Measurements from ENCODE around the gene PEX10. TPM values are rescaled to one million over a fixed set of nuclear protein-coding genes. Genes with fewer than 3 reads are reported as not detected.

PEX10 gene
- total RNA-seq, 1 experiment from 2014 or later = 36.1 TPM

DNA sequence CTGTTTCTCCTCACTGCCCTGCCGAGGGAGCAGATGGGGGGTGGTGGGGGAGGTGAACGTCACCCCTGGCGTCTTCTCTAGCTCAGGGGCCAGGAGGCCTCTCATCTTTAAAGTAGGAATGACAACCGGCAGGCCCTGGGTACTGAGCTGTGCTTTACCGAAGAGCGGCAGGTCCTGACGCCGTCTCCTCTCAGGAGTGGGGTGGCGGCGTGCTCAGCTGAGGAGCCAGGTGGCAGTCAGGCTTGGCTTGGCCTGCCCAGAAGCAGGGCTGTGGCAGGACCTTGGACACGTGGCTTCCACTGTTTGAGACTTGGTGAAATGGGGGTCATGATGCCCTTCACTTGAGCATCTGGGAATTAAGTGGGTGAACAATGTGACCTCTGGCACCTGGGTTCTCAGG is 17.6 kb downstream of the PEX10 start:
- intact Hi-C loops (cut with micrococcal nuclease) = no loop called here
- peaks cover 18% of the 10 kb centered on the region for H3K4me1 Mint-ChIP-seq (ENCODE audit: insufficient read depth, unreplicated experiment)
- POLR2A ChIA-PET = interaction anchor here (0.9 to 1.4 kb wide), 3 partner anchors 11 to 16 kb away, joined by 3 to 4 read pairs (median 3); no protein-coding TSS in a partner anchor
- H3K4me3 Mint-ChIP-seq (ENCODE audit: unreplicated experiment) = no peak overlapping the region
- CTCF ChIA-PET = interaction anchor here (1.2 to 1.6 kb wide), 2 partner anchors 199 to 200 kb away, joined by 4 to 7 read pairs; partner anchors contain the start of gene FAAP20
- no peaks in the 10 kb centered on the region for H3K27me3 Mint-ChIP-seq (ENCODE audit: insufficient read depth, unreplicated experiment)
- DNase-seq (ENCODE audit: unreplicated experiment) = no peak
- H3K9me3 Mint-ChIP-seq (ENCODE audit: unreplicated experiment) = no peaks in the 10 kb centered on the region
- TF ChIP-seq, protein P1, sequence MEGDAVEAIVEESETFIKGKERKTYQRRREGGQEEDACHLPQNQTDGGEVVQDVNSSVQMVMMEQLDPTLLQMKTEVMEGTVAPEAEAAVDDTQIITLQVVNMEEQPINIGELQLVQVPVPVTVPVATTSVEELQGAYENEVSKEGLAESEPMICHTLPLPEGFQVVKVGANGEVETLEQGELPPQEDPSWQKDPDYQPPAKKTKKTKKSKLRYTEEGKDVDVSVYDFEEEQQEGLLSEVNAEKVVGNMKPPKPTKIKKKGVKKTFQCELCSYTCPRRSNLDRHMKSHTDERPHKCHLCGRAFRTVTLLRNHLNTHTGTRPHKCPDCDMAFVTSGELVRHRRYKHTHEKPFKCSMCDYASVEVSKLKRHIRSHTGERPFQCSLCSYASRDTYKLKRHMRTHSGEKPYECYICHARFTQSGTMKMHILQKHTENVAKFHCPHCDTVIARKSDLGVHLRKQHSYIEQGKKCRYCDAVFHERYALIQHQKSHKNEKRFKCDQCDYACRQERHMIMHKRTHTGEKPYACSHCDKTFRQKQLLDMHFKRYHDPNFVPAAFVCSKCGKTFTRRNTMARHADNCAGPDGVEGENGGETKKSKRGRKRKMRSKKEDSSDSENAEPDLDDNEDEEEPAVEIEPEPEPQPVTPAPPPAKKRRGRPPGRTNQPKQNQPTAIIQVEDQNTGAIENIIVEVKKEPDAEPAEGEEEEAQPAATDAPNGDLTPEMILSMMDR (IDR thresholded peaks at IDR 0.05; ENCODE audit: unreplicated experiment) = no peak
- no peak overlapping the region for H3K27ac Mint-ChIP-seq (ENCODE audit: low read depth, unreplicated experiment)
- H3K36me3 Mint-ChIP-seq (ENCODE audit: insufficient read depth, unreplicated experiment) = peaks cover 72% of the 10 kb centered on the region
- no TSS peak for BruUV-seq (replicated peaks)

DNA sequence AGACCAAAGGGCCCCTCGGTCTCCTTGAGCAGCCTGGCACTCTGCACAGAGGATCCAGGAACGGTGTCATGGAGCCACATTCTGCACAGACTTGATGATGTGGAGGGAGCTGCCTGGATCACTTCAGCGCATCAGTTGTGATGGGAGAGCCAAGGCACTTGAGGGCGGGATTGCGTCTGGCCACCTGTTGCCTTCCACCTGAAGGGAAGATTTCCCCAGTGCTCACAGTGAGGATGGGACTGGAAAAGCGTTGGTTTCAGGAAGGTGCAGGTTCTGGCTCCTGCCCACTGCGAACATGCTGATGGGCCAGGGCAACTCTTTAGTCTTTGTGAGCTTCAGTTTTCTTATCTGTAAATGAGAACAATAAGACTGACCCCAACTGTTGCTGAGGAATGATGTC is 18.1 kb downstream of the PEX10 start:
- peaks cover 18% of the 10 kb centered on the region for H3K4me1 Mint-ChIP-seq (ENCODE audit: insufficient read depth, unreplicated experiment)
- no peak overlapping the region for H3K4me3 Mint-ChIP-seq (ENCODE audit: unreplicated experiment)
- intact Hi-C loops (cut with micrococcal nuclease) = no loop called here
- H3K27ac Mint-ChIP-seq (ENCODE audit: low read depth, unreplicated experiment) = peak overlapping the region; percentile 27
- BruUV-seq (replicated peaks) = no TSS peak
- peaks cover 66% of the 10 kb centered on the region for H3K36me3 Mint-ChIP-seq (ENCODE audit: insufficient read depth, unreplicated experiment)
- no peak for DNase-seq (ENCODE audit: unreplicated experiment)
- TF ChIP-seq, protein P1 (IDR thresholded peaks at IDR 0.05; ENCODE audit: unreplicated experiment) = no peak
- CTCF ChIA-PET = interaction anchor here (1.2 to 1.6 kb wide), 2 partner anchors 198 to 199 kb away, joined by 4 to 7 read pairs; partner anchors contain the start of gene FAAP20
- POLR2A ChIA-PET = interaction anchor here (0.9 to 1.4 kb wide), 3 partner anchors 12 to 16 kb away, joined by 3 to 4 read pairs (median 3); no protein-coding TSS in a partner anchor
- no peaks in the 10 kb centered on the region for H3K27me3 Mint-ChIP-seq (ENCODE audit: insufficient read depth, unreplicated experiment)
- no peaks in the 10 kb centered on the region for H3K9me3 Mint-ChIP-seq (ENCODE audit: unreplicated experiment)

DNA sequence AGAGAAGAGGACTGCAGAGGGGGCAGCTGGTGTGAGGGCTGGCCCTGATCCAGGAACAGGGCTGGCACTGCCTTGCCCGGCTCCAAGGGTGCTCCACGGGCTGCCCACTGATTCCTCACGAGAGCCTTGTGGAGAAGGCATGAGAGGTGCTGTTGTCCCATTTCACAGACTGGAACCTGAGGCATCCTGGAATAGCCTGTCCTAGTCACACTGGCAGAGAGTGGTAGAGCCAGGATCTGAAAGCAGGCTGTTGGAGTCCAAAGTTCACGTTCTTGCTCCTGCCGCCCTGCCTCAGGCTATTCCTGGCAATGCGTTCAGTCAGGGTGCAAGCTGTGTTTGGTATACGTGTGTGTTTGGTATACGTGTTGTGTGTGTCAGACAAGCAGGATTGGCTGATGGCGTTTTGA is 18.9 kb downstream of the PEX10 start:
- TF ChIP-seq, protein P1 (IDR thresholded peaks at IDR 0.05; ENCODE audit: unreplicated experiment) = no peak
- intact Hi-C loops (cut with micrococcal nuclease) = no loop called here
- DNase-seq (ENCODE audit: unreplicated experiment) = no peak
- Mint-ChIP-seq H3K4me3 (ENCODE audit: unreplicated experiment) (peak overlapping the region; percentile 66), H3K4me1 (ENCODE audit: insufficient read depth, unreplicated experiment) (peaks cover 18% of the 10 kb centered on the region), H3K27ac (ENCODE audit: low read depth, unreplicated experiment) (no peak overlapping the region), H3K36me3 (ENCODE audit: insufficient read depth, unreplicated experiment) (peaks cover 62% of the 10 kb centered on the region), H3K27me3 (ENCODE audit: insufficient read depth, unreplicated experiment) (no peaks in the 10 kb centered on the region), H3K9me3 (ENCODE audit: unreplicated experiment) (no peaks in the 10 kb centered on the region)
- POLR2A ChIA-PET = interaction anchor here (1.3 to 1.4 kb wide), 2 partner anchors 15 to 203 kb away, joined by 3 to 4 read pairs; no protein-coding TSS in a partner anchor
- BruUV-seq (replicated peaks) = no TSS peak
- CTCF ChIA-PET = interaction anchor here (1.6 kb wide), 1 partner anchor 198 kb away, joined by 7 read pairs; no protein-coding TSS in a partner anchor

DNA sequence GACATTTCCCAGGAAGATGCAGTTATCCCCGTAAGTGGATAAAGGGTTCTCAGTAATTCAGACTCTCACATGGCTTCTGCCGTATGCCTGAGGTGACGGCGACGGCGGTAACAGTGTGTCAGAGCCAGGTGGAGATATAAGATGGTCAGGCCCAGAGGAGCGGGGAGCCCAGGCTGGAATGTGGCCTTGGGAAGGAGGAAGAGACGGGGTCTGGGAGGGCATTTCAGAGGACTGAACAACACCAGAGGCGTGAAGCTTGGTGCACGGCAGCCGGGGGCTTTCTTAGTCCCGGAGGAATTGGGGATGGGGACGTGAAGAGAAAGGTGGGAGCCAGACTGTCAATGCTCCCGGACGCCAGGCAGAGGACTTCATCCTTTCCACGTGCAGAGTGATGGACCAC is 19.7 kb downstream of the PEX10 start:
- DNase-seq (ENCODE audit: unreplicated experiment) = no peak
- POLR2A ChIA-PET = interaction anchor here (1.0 to 1.9 kb wide), 6 partner anchors 10 to 203 kb away, joined by 3 to 16 read pairs (median 8); partner anchors contain the start of gene FAAP20
- no TSS peak for BruUV-seq (replicated peaks)
- Mint-ChIP-seq H3K4me3 (ENCODE audit: unreplicated experiment) (peak overlapping the region; percentile 66), H3K27me3 (ENCODE audit: insufficient read depth, unreplicated experiment) (no peaks in the 10 kb centered on the region), H3K9me3 (ENCODE audit: unreplicated experiment) (no peaks in the 10 kb centered on the region), H3K36me3 (ENCODE audit: insufficient read depth, unreplicated experiment) (peaks cover 61% of the 10 kb centered on the region), H3K27ac (ENCODE audit: low read depth, unreplicated experiment) (peak overlapping the region; percentile 87), H3K4me1 (ENCODE audit: insufficient read depth, unreplicated experiment) (peaks cover 18% of the 10 kb centered on the region)
- intact Hi-C loops (cut with micrococcal nuclease) = no loop called here
- TF ChIP-seq, protein P1 (IDR thresholded peaks at IDR 0.05; ENCODE audit: unreplicated experiment) = no peak
- CTCF ChIA-PET = interaction anchor here (0.7 to 1.1 kb wide), 2 partner anchors 11 to 163 kb away, joined by 4 read pairs; no protein-coding TSS in a partner anchor
